GM10248 (cell line): ENCODE measurements around the gene CACNA1C.

Experiments
- CTCF ChIA-PET: fragments of 300-600 bp; sonication (Branson Sonifier 250); formaldehyde crosslinking; extraction: SDS; loops from one replicate; lab custom pipeline; 2021; ENCODE audit warnings: antibody characterized with exemption; lab: Yijun Ruan, JAX
- POLR2A ChIA-PET: fragments of 350-650 bp; sonication (Branson Sonifier 250); formaldehyde crosslinking; extraction: SDS; loops from one replicate; lab custom pipeline; 2020; ENCODE audit warnings: antibody characterized with exemption; lab: Yijun Ruan, JAX
- DNase-seq: peaks from one replicate; pipeline ENCODE4 v3.0.0; 2012; ENCODE audit errors: extremely low spot score
- CTCF ChIP-seq: IDR thresholded peaks from 2 replicates; pipeline ENCODE4 v1.5.1; 2012; ENCODE audit warnings: mild to moderate bottlenecking, low read depth; ENCODE audit errors: extremely low read depth, missing control alignments, control extremely low read depth

Gene CACNA1C

GRCh38 chr12:2054091-2055018, 1.6 kb downstream of the CACNA1C start:
- TF ChIP-seq CTCF, result no peak
- ChIA-PET CTCF (interaction anchor here (1.0 kb wide), 1 partner anchor 529 kb away, joined by 3 read pairs; no protein-coding TSS in a partner anchor), POLR2A (no interaction called here)
- DNase-seq, result no peak

DNA sequence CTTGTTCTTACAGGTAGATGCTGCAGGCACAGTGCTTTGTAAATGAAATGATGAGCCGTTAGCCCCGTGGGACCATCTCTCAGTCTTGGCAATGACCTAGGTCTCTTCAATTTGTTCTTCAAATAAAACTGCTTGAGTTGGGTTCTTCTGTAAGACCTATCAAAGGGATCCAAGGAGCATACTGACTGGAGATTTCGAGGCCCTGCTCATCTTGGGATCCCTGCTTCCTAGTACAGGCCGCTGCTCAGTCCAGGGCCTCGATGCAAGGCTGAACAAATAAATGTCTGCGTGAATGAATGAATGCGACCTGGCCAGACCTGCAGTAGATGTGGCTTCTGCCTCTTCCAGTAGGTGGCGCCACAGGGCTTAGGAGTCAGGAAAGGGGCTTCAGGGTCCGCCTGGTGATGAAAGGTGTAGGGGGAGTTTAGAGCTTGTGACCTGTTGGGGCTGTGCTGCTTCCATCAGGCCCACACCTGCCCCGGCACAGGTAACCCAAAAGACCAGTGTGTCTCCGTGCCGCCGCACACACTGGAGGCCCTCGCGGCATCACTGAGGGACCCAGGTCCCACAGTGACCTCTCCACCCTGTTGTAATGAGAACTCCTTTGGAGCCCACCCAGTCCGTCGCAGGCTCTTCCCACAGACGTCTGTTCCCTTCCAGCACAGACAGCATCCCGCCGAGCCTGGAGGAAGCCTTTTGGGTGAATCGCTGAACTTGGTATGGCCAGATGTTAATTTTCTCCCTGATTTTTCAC, 4.4 kb downstream of the CACNA1C start:
- POLR2A ChIA-PET, result no interaction called here
- CTCF ChIA-PET, result interaction anchor here (1.0 to 1.6 kb wide), 2 partner anchors 226 to 526 kb away, joined by 3 to 6 read pairs; no protein-coding TSS in a partner anchor
- DNase-seq, result peak; percentile 40
- TF ChIP-seq CTCF, result peak; percentile 60

GRCh38 chr12:2057795-2058408, 5.1 kb downstream of the CACNA1C start:
- no peak for TF ChIP-seq CTCF
- no peak for DNase-seq
- CTCF ChIA-PET, result interaction anchor here (0.7 to 1.6 kb wide), 5 partner anchors 21 to 525 kb away, joined by 3 to 6 read pairs (median 3); no protein-coding TSS in a partner anchor
- POLR2A ChIA-PET, result no interaction called here

- DNase-seq, result no peak
- ChIA-PET CTCF (interaction anchor here (1.2 to 1.4 kb wide), 2 partner anchors 16 to 22 kb away, joined by 3 read pairs; no protein-coding TSS in a partner anchor), POLR2A (no interaction called here)
- no peak for TF ChIP-seq CTCF
Measured at GRCh38 chr12:2058837-2059236, 6.0 kb downstream of the CACNA1C start.

DNA sequence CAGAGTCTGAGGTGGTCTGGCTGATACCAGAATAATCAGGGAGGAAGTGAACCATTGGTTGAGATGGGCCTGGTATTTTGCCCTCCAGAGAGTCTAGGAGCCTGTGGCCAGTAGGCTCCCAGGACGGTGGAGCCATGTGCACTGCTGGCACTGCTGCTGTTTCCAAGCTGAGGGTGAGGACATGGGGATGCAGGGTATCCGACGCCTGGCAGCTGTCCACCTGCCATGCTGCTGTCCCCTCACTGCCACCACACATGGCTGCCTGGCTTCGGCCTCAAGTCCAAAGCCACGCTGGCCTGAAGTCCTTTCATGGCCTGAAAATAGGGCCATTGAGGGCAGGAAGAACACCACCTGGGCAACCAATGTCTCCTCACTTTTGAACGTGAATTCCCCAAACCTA, 8.6 kb downstream of the CACNA1C start:
- no peak for TF ChIP-seq CTCF
- CTCF ChIA-PET, result no interaction called here
- no peak for DNase-seq
- POLR2A ChIA-PET, result no interaction called here

- DNase-seq, result peak; percentile 51
- no peak for TF ChIP-seq CTCF
- CTCF ChIA-PET, result no interaction called here
- POLR2A ChIA-PET, result no interaction called here
Measured at GRCh38 chr12:2064071-2064507, 11.3 kb downstream of the CACNA1C start.
